ENCODE data around the gene EIF1AD.

GRCh38 chr11:66032957-66033735, 31.2 kb upstream of the EIF1AD start:
- no peak for TF ChIP-seq CTCF (conservative IDR thresholded peaks at IDR 0.05; ENCODE audit: low read length)
- TF ChIP-seq EZH2phosphoT487 (IDR thresholded peaks at IDR 0.05; ENCODE audit: borderline replicate concordance), result no peak

All from Loucy (cell line).